DOHH2 (cell line): ENCODE measurements around the gene NOL9.

ENCODE experiments used
- EZH2phosphoT487 ChIP-seq: fragments of 200-600 bp; sonication (generic); IDR thresholded peaks from 2 replicates; pipeline ENCODE4 v1.6.1; 2017; ENCODE audit warnings: borderline replicate concordance, mild to moderate bottlenecking, antibody characterized with exemption, low read length, moderate library complexity, mixed read lengths
- TF ChIP-seq, protein P1 (sequence below): fragments of 200-600 bp; sonication (generic); IDR thresholded peaks from one replicate; pipeline ENCODE4 v1.5.1; 2014; ENCODE audit warnings: antibody characterized with exemption, mild to moderate bottlenecking, low read depth, low read length; ENCODE audit not compliant: poor library complexity, severe bottlenecking

DNA sequence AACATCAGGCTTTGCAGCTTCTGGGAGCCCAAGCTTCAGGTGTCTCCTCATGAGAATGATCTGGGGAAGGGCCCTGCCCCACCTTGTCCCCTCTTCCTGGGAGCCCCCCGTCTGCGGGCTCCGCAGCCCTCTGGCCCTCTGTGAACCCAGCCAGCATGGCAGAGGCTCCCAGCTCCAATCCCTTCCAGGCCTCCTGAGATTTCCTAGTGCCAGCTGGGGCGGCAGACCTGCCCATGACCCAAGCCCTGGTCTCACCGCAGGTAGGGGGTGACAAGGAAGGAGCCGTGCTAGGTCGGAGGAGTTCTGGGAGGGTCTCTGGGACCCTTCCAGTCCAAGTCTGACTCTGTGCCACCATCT lies 70.6 kb downstream of the NOL9 start:
- TF ChIP-seq, protein P1, sequence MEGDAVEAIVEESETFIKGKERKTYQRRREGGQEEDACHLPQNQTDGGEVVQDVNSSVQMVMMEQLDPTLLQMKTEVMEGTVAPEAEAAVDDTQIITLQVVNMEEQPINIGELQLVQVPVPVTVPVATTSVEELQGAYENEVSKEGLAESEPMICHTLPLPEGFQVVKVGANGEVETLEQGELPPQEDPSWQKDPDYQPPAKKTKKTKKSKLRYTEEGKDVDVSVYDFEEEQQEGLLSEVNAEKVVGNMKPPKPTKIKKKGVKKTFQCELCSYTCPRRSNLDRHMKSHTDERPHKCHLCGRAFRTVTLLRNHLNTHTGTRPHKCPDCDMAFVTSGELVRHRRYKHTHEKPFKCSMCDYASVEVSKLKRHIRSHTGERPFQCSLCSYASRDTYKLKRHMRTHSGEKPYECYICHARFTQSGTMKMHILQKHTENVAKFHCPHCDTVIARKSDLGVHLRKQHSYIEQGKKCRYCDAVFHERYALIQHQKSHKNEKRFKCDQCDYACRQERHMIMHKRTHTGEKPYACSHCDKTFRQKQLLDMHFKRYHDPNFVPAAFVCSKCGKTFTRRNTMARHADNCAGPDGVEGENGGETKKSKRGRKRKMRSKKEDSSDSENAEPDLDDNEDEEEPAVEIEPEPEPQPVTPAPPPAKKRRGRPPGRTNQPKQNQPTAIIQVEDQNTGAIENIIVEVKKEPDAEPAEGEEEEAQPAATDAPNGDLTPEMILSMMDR, result no peak
- no peak for TF ChIP-seq EZH2phosphoT487
